SHP77 (cell line): Measurements from ENCODE around the gene EYA2.

Experiments used
- DNase-seq, 2 experiments: peaks; one replicate each; lab custom pipeline; 2025; lab: John Stamatoyannopoulos, UW

EYA2 gene

DNA sequence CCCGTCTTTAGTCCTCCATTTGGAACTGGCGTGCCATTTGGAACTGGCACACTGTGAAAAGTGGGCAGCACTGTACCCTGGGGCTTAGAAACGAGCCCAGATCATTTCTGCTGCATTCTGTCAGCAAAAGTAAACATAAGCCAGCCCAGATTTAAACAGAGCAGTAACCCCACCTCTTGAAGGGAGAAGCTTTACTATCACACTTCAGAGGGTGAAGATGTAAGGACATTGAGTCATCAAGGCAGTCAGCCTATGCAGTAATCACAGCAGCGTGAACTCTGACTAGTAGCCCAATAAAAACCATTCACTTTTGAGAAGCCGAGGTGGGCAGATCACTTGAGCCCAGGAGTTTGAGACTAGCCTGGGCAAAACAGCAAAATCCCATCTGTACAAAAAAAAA lies 216.9 kb downstream of the EYA2 start:
- DNase-seq, result no peak

DNA sequence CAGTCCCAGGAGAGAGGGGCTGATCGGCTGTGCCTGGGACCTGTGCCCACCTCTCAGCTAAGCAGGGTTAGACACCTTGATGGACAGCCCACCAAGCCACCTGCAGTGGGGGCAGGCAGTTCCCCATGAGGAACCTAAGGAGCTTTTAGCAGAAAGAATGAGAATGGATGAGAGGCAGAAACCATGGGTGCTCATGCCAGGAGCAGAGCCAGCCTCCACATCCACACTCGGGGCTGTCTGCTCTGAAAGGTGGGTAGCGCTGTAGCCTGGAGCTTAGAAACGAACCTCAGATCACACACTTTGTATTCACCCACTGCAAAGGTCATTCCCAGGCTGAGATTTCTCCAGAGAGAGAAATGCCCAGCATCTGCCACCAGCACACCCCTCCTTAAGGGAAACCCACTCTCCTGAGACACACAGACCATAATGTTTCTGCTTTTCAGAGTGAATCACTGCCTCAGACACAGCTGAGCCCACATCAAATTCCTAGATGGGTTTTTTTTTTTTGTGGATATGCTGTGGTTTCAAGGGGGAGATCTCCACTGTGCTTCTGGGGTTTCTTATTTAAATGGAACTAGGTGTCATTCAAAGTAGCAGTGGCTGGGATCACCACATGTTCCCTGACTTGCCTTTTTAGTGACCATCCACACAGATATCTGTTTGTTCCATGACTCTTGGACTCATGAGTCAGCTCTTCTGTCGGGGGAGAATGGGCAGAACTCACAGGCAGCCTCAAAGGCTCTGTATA lies 218.9 kb downstream of the EYA2 start:
- no peak for DNase-seq

GRCh38 chr20:47115694-47116093 lies 221.1 kb downstream of the EYA2 start:
- no peak for DNase-seq

GRCh38 chr20:47117371-47117770 lies 222.7 kb downstream of the EYA2 start:
- DNase-seq, result no peak

DNA sequence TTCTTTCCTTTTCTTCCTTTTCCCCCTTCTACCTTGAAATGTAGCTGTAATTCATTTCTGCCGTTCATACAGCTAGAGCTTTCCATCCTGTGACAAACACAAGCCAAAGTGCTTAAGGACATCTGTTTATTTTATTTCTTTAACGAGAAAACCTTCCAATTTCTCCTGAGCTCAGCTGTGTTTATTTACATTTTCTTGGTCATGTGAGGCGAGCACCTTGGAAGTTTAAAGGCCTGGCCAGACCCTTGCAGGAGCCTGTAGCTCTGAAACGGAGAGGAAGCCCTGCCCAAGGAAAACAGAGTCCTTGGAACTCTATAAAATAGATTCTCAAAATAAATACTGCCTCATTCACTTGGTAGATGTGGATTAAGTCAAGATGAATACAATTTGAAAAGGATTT lies 223.1 kb downstream of the EYA2 start:
- no peak for DNase-seq

GRCh38 chr20:47118206-47118605 lies 223.6 kb downstream of the EYA2 start:
- DNase-seq, result no peak

DNA sequence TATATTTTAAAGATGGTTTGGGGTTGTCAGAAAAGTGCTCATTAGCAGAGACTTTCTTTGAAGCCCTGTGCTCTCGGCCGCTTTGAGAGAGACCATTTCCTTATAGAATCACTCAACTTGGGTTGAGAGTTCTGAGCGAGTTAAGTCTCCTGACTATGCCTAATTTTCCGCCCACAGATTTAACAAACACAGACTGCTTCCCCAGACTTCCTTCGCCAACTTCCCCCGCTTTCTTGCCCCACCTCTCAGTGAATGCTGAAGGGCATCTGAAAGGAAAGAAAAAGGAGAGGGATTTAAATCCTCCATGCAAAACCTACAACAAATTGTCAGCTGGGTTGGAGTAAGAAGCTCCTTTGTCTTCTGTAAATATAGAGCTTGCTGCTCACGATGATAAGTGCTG lies 224.0 kb downstream of the EYA2 start:
- DNase-seq, result no peak

DNA sequence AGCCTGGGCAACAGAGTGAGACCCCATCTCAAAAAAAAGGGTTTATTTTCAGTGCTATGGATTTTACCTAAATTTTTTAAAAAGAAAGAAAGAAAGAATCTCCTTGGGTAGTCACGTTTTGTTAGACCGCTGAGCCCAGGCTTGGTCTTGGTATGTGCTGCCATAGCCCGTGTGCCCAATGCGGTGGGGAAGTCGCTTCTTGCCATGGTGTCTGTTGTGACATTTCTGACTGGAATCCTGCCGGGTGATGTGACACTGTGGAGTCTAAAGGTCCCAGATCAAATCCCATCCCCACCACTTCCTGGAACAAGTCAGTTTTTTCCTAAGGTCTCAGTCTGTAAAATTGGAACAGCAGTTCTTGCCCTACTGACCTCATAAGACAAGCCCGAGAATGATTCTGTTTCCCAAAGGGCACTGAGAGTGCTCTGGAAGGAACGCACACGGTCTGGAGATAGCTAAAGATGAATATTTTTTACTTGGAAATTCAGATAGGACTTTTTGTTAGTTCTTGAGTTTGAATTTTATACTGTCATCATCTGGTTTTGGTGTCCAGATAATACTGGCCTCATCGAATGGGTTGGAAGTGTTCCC lies 225.8 kb downstream of the EYA2 start:
- DNase-seq, result no peak

- no peak for DNase-seq
Measured at GRCh38 chr20:47122560-47122959, 227.9 kb downstream of the EYA2 start.

DNA sequence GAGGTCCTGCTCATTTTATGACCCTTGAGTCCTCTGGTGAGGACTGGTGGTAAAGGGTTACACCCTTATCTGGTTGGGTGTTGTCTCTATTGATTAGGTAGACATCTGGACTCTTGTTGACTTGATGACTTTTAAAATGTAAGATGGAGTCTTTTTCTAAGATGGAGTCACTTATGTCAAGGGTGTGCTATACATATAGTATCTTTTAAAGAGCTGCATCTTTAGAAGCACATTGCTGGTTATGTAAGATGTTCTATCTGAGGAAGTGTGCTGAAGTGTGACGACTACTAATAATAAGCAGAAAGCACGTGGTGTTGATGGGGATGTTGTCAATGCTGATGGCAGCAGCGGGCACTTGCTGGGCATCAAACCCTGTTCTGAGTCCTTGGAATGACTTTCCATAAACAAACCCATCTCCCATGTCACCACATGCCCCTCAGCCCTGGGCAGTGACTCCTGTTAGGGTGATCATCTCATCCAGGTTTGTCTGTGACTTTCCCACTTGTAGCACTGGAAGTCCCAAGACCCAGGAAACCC lies 229.6 kb downstream of the EYA2 start:
- DNase-seq, result no peak

GRCh38 chr20:47125508-47125757 lies 230.8 kb downstream of the EYA2 start:
- no peak for DNase-seq

- DNase-seq, result no peak
Measured at GRCh38 chr20:47125758-47126591, 231.3 kb downstream of the EYA2 start.

GRCh38 chr20:47126709-47127108 lies 232.1 kb downstream of the EYA2 start:
- DNase-seq, result no peak

- DNase-seq, result no peak
Measured at GRCh38 chr20:47127546-47127945, 232.9 kb downstream of the EYA2 start.

DNA sequence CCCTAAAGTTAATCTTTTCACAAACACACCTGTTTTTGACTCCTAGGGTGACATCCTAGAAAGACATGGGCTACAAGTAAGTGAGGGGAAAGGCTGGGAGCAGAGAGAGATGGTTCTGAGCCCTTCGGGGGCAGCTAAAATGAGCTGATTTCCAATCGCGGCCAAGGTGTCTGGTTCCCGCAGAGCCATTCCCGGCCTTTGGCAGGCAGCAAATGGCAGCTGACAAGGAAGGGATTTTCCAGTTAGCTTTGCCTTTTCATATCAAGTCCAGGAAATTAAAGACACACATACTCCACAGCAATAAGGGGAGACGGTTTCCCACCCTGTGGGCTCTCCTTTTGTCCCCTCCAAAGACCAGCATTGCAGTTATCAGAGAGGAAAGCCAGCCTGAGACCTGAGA lies 233.4 kb downstream of the EYA2 start:
- DNase-seq, result no peak

DNA sequence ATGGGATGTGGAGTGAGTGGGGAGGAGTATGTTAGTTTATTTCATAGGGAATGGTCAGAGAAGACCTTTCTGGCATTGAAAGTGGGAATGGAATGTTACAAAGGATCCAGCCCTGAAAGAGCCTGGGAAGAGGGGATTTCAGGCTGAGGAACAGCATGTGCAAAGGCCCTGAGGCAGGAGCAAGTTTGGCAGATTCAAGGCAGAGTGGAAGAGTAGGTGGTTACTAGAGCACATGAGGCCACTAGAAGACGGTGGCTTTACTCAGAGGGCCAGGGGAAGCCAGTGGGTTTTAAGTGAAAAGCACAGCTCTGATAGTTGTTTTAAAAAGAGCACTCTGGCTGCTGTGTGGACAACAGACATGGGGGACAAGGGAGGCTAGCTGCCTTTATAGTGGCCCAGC lies 234.7 kb downstream of the EYA2 start:
- no peak for DNase-seq

GRCh38 chr20:47133809-47134456 lies 239.3 kb downstream of the EYA2 start:
- no peak for DNase-seq

- no peak for DNase-seq
Measured at GRCh38 chr20:47136782-47137181, 242.1 kb downstream of the EYA2 start.

- no peak for DNase-seq
Measured at GRCh38 chr20:47137231-47137870, 242.7 kb downstream of the EYA2 start.

GRCh38 chr20:47139934-47140535 lies 245.4 kb downstream of the EYA2 start:
- DNase-seq, result no peak

DNA sequence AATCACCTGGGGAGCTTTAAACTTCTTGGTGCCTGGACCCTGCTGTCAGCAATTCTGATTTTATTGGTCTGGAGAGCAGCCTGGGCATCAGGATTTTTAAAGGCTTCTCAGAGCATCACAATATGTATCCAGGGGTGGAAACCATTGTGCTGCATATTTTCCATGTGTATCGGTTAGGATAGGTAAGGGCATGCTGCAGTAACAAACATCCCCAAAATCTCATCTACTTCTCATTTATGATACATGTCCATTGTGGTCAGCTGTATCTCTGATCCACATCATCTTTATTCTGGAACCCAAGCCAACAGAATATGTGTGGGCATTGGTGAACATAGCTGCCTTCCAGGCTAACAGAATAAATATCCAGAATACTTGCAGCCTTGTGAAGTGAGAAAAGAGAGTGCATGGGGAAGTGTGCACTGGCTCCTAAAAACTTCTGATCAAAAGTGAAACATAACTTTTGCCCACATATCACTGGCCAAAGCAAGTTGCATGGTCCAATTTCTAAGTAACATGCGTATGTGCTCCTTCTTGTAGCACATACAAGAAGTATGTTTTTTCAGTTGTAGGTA lies 246.8 kb downstream of the EYA2 start:
- no peak for DNase-seq
